Measurements from ENCODE around the gene MBOAT2.
"Not testable (repeated sequence)": the region's sequence is repeated elsewhere in the genome, so short reads cannot be mapped to it uniquely, and the experiment has no call there.

The MBOAT2 gene

DNA sequence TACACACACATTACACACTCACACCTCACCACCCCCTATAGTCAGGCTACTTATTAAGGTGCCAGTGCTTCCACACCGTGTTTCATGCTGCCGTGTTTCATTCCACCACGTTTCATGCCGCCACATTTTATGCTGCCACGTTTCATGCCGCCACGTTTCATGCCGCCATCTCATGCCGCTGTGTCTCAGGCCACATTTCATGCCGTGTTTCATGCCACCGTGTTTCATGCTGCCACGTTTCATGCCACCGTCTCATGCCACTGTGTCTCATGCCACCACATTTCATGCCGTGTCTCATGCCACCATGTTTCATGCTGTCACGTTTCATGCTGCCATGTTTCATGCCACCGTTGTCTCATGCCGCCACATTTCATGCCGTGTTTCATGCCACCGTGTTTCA, 65.1 kb downstream of the MBOAT2 start:
- DNase-seq, result no peak

DNA sequence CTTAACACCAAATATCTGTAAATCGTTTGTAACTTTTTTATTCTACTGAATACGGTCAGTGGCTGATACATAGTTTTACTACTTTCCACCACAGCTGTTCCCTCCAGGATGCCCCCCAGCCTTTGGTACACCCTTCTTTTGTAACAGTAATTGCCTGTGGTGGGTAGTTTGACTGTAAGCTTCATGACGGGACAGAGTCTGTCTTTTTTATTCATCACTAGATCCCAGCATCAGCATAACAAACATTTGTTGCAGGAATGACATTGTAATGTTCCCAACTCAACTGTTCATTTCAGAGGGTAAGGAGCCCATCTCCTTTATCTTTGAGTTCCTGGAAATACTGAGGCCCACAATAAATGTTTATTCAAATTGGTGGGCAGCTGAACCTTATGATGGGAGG, 67.5 kb downstream of the MBOAT2 start:
- no peak for DNase-seq

DNA sequence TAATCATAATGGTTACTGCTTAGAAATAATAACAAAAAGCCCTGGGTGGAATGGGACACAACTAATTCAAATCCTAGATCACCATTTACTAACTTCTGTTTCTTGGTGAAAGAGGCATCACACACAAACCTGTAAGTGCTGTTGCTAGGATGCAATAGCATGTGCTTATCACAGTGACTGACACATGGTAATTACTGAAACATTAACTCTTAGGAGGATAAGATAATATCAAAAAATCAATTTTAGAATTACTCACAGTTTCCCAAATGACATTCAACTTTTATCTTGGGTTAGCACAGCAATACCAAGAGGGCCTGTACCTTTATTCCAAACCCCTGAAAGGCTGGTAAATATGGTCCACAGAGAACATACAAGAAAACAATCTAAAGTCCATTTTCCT, 69.1 kb downstream of the MBOAT2 start:
- DNase-seq, result no peak

DNA sequence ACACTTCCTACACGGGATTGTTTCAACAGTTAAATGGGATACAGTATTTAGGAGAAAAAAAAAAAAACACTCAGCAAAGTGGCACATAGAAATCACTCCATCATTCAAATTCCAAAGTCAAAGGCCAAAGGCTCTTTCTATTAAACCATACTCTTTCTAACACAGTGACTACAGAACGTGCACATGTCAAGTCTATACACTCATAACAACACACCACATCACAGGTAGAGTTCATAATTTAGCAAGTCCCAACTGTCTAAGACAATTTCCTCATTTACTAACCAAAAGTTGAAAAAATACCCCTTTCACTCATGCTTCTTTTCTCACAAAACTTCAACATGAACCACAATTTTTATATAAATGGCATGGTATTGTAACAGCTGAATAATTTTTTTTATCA, 70.8 kb downstream of the MBOAT2 start:
- no peak for DNase-seq

DNA sequence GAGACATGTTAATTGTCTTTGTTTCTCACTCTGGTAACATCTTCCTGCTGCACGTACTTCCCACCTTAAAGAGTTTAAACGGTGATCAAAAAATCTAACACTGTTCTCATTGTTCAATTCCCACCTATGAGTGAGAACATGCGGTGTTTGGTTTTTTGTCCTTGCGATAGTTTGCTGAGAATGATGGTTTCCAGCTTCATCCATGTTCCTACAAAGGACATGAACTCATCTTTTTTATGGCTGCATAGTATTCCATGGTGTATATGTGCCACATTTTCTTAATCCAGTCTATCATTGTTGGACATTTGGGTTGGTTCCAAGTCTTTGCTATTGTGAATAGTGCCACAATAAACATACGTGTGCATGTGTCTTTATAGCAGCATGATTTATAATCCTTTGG, 73.3 kb downstream of the MBOAT2 start:
- DNase-seq, result not testable (repeated sequence)

DNA sequence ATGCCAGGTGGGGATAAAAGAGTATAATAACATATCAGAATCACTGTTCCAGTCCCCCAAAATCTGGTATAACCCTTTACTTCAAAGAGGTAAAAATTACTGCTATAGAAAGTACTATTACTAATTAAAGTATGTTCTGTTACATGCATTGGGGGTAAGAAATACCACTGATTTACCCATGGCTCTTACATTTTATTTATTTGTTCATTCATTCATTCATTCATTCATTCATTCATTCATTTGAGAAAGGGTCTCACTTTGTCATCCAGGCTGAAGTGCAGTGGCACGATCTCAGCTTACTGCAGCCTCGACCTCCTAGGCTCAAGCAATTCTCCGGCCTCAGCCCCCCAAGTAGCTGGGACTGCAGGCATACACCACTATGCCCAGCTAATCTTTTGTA, 74.4 kb downstream of the MBOAT2 start:
- DNase-seq, result no peak

DNA sequence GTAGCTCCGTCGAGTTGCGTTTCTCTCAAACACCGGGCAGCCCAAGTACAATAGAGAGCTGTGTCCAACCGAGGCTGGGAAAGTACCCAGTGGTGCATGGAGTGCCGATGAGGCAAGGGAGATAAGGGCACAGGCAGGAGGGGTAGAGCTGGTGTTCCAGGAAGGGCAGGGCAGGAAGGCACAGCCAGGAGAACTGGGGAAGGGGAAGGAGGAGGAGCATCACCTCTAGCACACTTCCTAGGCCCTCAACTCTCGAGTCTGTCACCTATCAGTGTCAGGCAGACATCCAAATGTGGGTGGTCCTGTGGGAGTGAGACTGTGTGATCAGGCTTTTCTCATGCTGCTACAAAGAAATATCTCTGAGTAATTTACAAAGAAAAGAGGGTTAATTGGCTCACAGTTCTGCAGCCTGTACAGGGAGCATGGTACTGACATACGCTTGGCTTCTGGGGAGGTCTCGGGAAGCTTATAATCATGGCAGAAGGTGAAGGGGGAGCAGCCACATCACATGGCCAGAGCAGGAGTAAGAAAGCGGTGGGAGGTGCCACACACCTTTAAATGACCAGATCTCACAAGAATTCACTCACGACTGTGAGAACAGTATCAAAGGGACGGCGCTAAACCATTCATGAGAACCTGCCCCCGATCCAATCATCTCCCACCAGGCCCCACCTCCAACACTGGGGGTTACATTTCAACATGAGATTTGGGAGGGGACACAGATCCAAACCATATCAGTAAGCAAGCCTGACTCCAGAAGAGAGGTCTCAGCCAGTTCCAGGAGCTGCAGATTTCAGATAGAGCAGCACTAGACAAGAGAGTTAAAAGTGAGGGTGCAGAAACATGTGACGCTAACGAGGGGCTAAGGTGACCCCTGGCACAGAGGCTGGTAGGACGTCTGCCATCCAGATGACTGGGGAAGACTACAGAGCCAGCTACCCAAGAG, 75.7 kb downstream of the MBOAT2 start:
- DNase-seq, result no peak

DNA sequence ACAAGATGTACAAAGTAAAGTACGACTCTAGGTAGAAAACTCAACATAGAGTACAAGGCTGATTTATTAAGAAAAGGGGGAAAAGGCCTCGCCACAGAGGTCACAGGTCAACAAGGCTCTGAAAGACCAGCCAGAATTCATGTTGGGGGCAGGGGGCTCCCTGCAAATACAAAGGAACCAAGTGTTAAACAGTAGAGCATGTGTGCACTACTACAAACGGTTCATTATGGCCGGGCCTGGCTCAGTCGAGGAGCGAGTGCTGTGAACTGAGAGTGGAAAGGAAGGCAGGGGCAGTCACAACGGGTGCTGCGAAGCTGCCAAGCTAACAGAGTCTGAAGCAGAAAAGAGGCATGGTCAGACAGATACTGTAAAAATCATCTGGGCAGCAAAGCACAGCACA, 77.1 kb downstream of the MBOAT2 start:
- DNase-seq, result no peak

DNA sequence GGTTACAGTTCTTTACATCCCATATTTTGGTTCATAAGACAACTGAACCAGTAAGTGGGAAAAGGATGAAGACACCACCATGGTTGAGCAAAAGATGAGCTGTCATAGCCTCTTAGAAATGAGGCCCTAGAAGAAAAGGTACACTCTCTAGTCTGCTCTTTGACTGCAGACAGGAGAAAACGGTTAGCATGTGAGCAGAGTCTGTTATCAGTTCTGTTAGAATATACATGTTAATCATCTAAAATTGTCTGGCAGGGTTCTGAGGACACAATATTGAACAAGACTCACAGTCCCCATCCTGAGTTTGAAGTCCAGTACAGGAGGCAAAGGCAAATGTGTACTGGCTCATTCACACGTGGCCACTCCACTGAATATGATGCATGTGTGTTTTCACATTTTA, 78.1 kb downstream of the MBOAT2 start:
- no peak for DNase-seq

DNA sequence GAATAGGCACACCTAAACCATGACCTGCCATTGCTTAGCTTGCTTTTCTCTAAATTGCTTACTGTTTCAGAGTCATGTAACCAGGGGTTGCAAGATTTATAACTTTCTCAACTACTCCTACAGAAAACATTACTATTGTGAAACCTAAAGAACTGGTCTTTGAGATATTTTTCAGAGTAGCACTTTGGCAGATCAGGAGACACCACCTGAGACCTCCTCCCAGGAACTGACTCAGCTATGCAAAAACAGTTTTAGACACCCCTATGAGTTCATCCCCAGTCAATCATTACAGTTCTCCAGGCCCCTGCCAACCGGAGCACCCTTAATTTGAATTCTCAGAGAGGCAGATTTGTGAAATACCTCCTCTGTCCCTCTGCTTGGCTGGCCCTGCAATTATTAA, 80.3 kb downstream of the MBOAT2 start:
- DNase-seq, result no peak

DNA sequence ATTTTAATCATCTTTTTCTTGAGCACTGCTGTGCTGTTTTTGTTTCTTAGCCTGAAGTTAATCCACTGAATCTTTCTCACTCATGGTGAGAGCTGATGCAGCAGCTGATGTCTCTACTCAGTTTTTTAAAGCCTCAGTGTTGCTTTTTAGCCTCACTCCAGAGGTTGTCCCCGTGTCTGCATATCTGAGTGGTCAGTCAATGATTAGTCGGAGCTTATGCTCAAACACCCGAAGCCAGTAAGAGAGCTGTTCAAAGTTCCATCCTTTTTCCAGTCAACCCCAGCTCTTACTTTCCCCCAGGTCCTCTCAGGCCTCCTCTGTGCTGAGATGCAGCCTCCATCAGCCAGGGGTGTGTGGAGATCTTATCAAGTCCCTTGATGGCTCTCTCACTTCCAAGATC, 81.1 kb downstream of the MBOAT2 start:
- no peak for DNase-seq

DNA sequence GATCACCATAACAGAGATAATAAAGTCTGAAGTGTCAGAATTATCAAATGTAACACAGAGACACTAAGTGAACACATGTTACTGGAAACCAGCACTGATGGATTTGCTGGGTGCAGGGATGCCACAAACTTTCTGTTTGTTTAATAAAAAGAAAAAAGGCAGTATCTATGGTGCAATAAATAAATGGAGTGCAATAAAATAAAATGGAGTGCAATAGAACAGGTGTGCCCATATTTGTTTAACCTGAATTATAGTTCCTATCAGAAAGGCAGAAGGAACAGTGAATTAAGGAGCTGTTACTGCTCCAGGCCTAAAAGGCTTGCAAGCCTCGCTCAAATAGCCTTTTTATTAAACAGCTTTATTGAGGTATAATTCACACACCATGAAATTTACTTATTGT, 85.1 kb downstream of the MBOAT2 start:
- DNase-seq, result no peak

DNA sequence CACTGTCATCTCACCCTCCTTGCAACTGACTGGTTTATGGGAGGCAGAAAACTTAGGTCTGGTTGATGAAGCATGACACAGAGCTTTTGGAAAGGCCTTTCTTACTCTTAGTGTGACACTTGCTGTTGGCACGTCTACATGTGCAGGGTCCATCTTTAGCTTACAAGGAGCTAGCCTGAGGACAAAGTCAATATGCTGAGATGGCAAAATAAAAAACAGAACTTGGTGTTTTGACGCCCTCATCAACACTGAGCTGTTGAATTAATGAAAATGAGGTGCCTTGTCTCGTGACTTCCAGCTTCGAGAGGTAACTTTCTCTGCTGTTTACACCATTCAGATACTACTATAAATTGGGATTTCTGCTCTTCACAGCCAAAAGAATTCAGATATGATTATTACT, 87.5 kb downstream of the MBOAT2 start:
- DNase-seq, result no peak

DNA sequence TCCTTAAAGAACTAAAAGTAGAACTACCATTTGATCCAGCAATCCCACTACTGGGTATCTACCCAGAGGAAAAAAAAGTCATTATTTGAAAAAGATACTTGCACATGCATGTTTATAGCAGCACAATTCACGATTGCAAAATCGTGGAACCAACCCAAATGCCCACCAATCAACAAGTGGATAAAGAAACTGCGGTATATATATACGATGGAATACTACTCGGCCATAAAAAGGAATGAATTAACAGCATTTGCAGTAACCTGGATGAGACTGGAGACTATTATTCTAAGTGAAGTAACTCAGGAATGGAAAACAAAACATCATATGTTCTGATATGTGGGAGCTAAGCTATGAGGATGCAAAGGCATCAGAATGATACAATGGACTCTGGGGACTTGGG, 89.7 kb downstream of the MBOAT2 start:
- DNase-seq, result not testable (repeated sequence)

DNA sequence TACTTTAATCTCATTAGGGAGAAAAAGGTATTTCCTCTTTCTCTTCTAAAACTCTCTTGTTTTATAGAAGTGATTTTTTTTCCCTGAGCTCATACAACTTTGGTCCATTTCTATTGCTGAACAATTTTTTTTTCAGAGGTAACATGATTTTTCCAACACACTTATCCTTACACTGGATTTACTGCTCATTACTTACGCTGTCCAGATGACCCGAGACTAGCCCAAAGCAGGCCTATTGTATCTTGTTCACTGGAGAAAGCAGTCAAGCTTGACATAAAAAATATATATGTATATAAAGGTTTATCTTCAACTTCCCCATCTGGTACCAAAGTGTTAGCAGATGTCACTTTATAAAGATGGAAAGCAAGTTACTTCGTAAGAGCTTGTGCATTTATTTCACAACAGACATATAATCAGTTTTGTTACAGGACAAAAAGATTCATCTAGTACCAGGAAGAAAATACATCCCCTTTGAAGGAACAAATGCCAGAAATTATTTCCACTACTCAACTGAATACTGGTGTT, 95.7 kb downstream of the MBOAT2 start:
- no peak for DNase-seq

DNA sequence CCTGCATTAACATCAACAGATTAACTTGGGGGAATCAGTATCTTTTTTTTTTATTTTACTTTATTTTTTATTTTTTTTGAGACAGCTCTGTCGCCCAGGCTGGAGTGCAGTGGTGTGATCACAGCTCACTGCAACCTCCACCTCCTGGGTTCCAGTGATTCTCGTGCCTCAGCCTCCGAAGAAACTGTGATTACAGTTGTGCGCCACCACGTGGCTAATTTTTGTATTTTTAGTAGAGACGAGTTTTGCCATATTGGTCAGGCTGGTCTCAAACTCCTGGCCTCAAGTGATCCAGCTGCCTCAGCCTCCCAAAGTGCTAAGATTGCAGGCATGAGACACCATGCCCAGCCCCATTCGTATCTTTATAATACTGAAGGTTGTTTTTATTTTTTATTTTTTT, 99.6 kb downstream of the MBOAT2 start:
- not testable (repeated sequence) for DNase-seq

DNA sequence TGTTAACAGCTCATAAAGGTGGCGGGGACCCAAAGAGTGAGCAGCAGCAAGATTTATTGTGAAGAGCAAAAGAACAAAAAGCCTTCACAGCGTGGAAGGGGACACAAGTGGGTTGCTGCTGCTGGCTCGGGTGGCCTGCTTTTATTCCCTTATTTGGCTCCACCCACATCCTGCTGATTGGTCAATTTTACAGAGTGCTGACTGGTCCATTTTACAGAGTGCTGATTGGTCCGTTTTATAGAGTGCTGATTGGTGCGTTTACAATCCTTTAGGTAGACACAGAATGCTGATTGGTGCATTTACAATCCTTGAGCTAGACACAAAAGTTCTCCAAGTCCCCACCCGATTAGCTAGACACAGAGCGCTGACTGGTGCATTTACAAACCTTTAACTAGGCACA, 100.7 kb downstream of the MBOAT2 start:
- not testable (repeated sequence) for DNase-seq

DNA sequence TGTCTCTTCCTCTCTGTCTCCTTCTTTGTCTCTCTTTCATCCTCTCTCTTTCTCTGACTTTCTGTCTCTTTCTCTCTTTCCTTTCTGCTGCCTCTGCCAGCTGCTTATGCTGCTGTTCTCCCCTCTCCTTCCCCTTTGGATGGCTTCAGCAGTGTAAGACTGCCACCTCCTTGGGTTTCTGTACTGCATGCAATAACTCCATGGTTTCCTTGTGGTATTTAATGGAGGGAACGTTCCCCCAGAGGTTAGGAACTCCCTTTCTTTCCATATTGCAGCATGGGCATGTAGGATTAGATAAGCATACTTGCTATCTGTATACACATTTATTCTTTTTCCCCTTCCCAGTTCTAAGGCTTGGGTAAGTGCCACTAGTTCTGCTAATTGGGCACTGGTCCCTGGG, 106.3 kb downstream of the MBOAT2 start:
- DNase-seq, result not testable (repeated sequence)

DNA sequence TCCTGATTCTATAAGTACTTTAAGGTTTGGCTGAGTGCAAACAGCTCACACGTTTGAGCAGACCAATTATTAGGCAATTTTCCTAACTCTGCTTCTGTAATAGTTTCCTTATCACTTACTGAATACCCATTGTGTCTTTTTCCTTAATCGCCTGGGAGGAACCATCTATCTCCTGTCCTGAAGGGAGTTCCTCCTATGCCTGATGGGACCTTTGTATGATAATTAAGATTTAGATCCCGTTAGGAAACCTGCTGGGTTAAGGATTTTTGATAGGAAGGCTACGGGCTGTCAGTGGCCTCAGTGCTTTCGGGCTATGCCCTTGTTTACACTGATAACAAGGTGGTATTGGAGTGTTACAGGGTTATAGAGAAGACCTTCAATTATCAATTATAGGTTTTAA, 106.8 kb downstream of the MBOAT2 start:
- not testable (repeated sequence) for DNase-seq

DNA sequence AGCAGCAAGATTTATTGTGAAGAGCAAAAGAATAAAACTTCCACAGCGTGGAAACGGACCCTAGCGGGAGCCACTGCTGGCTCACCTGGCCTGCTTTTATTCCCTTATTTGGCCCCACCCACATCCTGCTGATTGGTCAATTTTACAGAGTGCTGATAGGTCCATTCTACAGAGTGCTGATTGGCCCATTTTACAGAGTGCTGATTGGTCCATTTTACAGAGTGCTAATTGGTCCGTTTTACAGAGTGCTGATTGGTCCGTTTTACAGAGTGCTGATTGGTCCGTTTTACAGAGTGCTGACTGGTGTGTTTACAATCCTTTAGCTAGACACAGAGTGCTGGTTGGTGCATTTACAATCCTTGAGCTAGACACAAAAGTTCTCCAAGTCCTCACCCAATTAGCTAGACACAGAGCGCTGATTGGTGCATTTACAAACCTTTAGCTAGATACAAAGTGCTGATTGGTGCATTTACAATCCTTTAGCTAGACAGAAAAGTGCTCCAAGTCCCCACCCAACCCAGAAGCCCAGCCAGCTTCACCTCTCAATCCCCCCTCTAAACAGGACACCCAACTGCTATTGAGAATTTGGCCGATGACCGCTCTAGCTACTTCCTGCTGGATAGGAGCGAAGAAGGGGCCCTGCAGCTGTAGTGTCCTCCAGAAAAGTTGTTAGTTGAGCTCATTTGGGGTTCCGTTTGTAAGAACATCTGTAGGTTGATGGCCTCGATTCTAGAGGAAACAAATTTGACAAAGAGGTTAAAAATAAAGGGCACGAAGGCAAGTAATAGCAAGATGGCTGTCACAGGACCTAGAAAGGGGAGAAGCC, 108.2 kb downstream of the MBOAT2 start:
- not testable (repeated sequence) for DNase-seq

DNA sequence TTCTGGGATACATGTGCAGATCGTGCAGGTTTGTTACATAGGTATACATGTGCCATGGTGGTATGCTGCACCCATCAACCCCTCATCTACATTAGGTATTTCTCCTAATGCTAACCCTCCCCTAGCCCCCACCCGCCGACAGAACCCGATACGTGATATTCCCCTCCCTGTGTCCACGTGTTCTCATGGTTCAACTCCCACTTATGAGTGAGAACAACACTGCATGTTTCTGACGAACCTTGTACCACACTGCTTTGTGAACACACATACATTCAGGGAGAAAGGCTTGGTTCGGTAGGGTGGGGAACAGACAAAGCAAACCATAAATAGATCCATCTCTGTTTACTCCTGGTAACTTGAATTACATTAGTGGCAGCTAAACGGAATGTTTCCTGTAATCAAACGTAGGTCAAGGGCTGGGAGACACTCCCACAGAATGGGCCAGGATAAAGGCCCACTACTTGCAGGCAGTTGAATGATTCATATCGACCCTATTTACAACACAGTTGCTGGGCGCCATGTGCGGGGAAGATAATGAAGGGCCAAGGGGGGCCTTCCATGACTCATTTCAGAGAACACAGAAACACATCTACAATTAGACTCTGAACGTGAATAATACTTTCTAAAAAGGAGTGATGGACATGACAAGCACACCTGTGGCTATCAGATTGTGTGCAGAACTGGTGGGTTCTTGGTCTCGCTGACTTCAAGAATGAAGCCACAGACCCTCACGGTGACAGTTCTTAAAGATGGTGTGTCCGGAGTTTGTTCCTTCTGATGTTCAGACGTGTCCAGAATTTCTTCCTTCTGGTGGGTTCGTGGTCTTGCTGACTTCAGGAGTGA, 109.3 kb downstream of the MBOAT2 start:
- DNase-seq, result no peak

DNA sequence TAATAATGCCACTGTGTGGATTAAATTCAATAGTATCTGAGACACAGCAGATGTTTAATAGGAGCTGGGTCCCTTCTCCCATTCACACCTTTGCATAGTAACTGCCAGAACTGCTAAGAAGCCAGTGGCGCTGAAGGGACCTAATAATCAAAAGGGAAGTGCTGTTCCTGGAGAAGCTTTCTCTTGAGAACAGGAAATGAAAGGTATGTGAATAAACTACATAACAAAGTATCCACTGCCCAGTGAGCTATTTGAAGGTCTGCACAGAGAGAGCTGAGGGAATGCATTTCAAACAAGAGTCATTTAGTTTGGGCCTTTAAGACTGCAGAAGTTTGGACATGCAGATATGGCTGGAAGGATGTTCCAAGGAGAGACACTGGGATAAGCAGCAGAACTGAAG, 110.0 kb downstream of the MBOAT2 start:
- no peak for DNase-seq

DNA sequence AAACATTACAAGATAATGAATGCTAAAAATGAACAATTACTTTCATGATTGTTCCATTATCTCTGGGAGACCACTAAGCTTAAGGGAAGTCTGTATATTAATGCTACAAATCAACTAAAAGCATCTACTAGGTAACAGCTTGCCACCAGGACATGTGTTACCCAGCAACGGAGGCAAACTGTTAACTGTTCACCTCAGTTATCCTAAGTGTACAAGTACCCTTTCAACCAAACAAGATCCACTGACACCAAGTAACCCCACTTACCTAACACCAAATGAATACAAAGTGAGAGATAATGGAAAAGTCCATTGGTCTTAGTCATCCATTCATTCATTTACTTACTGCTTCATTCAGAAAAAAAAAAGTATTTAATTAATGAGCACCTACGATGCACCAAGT, 111.4 kb downstream of the MBOAT2 start:
- no peak for DNase-seq

Data from stimulated activated CD4-positive, alpha-beta T cell treated with anti-CD3 and anti-CD28 coated beads, Interleukin-4, amount 100 ng/mL, for 1 hour (primary cell).